GM19372 (cell line): ENCODE data around the gene BGN.

Experiments used
- ATAC-seq: cut with Tn5 transposase; IDR thresholded peaks from one replicate; pipeline ENCODE4 v1.9.1; 2021; ENCODE audit warnings: mild to moderate bottlenecking, low read depth, moderate library complexity; ENCODE audit not compliant: unreplicated experiment

BGN gene

GRCh38 chrX:153524234-153524633 lies 29.5 kb downstream of the BGN start:
- no peak for ATAC-seq

- ATAC-seq, result no peak
Measured at GRCh38 chrX:153525451-153525850, 30.7 kb downstream of the BGN start.

GRCh38 chrX:153526042-153526441 lies 31.3 kb downstream of the BGN start:
- no peak for ATAC-seq

GRCh38 chrX:153526801-153527200 lies 32.0 kb downstream of the BGN start:
- no peak for ATAC-seq

- no peak for ATAC-seq
Measured at GRCh38 chrX:153527208-153527607, 32.4 kb downstream of the BGN start.

GRCh38 chrX:153530411-153531129 lies 35.8 kb downstream of the BGN start:
- no peak for ATAC-seq

GRCh38 chrX:153533091-153533490 lies 38.3 kb downstream of the BGN start:
- no peak for ATAC-seq

- ATAC-seq, result no peak
Measured at GRCh38 chrX:153537080-153537479, 42.3 kb downstream of the BGN start.

GRCh38 chrX:153537526-153538295 lies 42.9 kb downstream of the BGN start:
- no peak for ATAC-seq

- ATAC-seq, result no peak
Measured at GRCh38 chrX:153538424-153538823, 43.6 kb downstream of the BGN start.

GRCh38 chrX:153539171-153539978 lies 44.6 kb downstream of the BGN start:
- ATAC-seq, result peak; percentile 76

GRCh38 chrX:153539979-153540358 lies 45.2 kb downstream of the BGN start:
- no peak for ATAC-seq

- no peak for ATAC-seq
Measured at GRCh38 chrX:153544727-153545126, 49.9 kb downstream of the BGN start.

GRCh38 chrX:153546386-153546785 lies 51.6 kb downstream of the BGN start:
- no peak for ATAC-seq

- no peak for ATAC-seq
Measured at GRCh38 chrX:153547195-153547594, 52.4 kb downstream of the BGN start.

GRCh38 chrX:153549231-153549630 lies 54.5 kb downstream of the BGN start:
- no peak for ATAC-seq

GRCh38 chrX:153549807-153550206 lies 55.0 kb downstream of the BGN start:
- no peak for ATAC-seq

- ATAC-seq, result no peak
Measured at GRCh38 chrX:153551135-153551534, 56.4 kb downstream of the BGN start.

GRCh38 chrX:153554519-153555167 lies 59.9 kb downstream of the BGN start:
- no peak for ATAC-seq

- ATAC-seq, result no peak
Measured at GRCh38 chrX:153556767-153557166, 62.0 kb downstream of the BGN start.
